H1 (cell line): ENCODE measurements around the gene ITGB7. TPM values are rescaled to one million over a fixed set of nuclear protein-coding genes. Genes with fewer than 3 reads are reported as not detected.

Source experiments
- CTCF ChIA-PET: fragments of 300-600 bp; sonication (Branson Sonifier 250); formaldehyde crosslinking; loops from one replicate; lab custom pipeline; 2021; ENCODE audit not compliant: partially characterized antibody; lab: Charles Lee
- POLR2A ChIA-PET: fragments of 300-600 bp; sonication (Branson Sonifier 250); formaldehyde crosslinking; loops from one replicate; lab custom pipeline; 2021; ENCODE audit warnings: inconsistent platforms; ENCODE audit not compliant: partially characterized antibody; lab: Charles Lee
- DNase-seq, 2 experiments: peaks; one replicate each; pipeline versions ENCODE4 v3.0.0 to v3.0.0-alpha.2; 2010 to 2022; ENCODE audit warnings: low spot score in 2 of 2, low read depth in 1 of 2, mixed read lengths in 1 of 2
- FAIRE-seq: peaks from 2 replicates; lab custom pipeline; 2011; peaks lifted over from hg19 to GRCh38; lab: Jason Lieb, UNC
- H2AFZ ChIP-seq: 2 replicates; pipeline ENCODE4 v1.8.1; 2012; ENCODE audit warnings: low read length, inconsistent platforms
- H2AK5ac ChIP-seq: 2 replicates; pipeline ENCODE4 v1.6.1; 2013; ENCODE audit warnings: low read depth, low read length
- H2BK120ac ChIP-seq: replicated peaks from 2 replicates; pipeline ENCODE3; 2013; ENCODE audit warnings: low read depth, low read length, inconsistent platforms
- H2BK12ac ChIP-seq: 2 replicates; pipeline ENCODE4 v1.6.1; 2013; ENCODE audit warnings: low read depth, low read length
- H2BK15ac ChIP-seq: 2 replicates; pipeline ENCODE4 v1.6.1; 2013; ENCODE audit warnings: low read length
- H2BK20ac ChIP-seq: 2 replicates; pipeline ENCODE4 v1.6.1; 2013; ENCODE audit warnings: low read length
- H2BK5ac ChIP-seq: 2 replicates; pipeline ENCODE4 v1.6.1; 2013; ENCODE audit warnings: low read depth, low read length
- H3K14ac ChIP-seq: 2 replicates; pipeline ENCODE4 v1.6.1; 2013; ENCODE audit warnings: inconsistent platforms; ENCODE audit not compliant: insufficient read length
- H3K18ac ChIP-seq: 2 replicates; pipeline ENCODE4 v1.6.1; 2013; ENCODE audit warnings: low read length; ENCODE audit errors: extremely low read depth
- H3K23ac ChIP-seq: 2 replicates; pipeline ENCODE4 v1.6.1; 2013; ENCODE audit warnings: inconsistent platforms; ENCODE audit not compliant: insufficient read length
- H3K23me2 ChIP-seq: 2 replicates; pipeline ENCODE4 v1.6.1; 2013; ENCODE audit warnings: low read depth, low read length
- H3K27ac ChIP-seq: 2 replicates; pipeline ENCODE4 v1.6.1; 2011; ENCODE audit warnings: low read depth, low read length, inconsistent platforms
- H3K27me3 ChIP-seq, 4 experiments: replicated peaks in 1 of 4; 1 replicate in 1 of 4; 2 replicates in 3 of 4; pipeline versions ENCODE4 v1.6.1 to v1.8.1; 2011 to 2013; ENCODE audit warnings: low read length in 3 of 4, mild to moderate bottlenecking in 3 of 4, inconsistent platforms in 2 of 4, mixed read lengths in 2 of 4, moderate library complexity in 1 of 4; ENCODE audit not compliant: control insufficient read depth in 3 of 4, insufficient read depth in 3 of 4; ENCODE audit errors: extremely low read depth in 1 of 4
- H3K36me3 ChIP-seq, 4 experiments: 2 replicates each; pipeline versions ENCODE4 v1.6.1 to v1.8.1; 2011 to 2013; ENCODE audit warnings: mild to moderate bottlenecking in 4 of 4, low read length in 3 of 4, moderate library complexity in 2 of 4, control low read depth in 1 of 4, inconsistent platforms in 1 of 4; ENCODE audit not compliant: insufficient read depth in 4 of 4, control insufficient read depth in 2 of 4
- H3K4ac ChIP-seq: replicated peaks from 2 replicates; pipeline ENCODE3; 2013; ENCODE audit warnings: low read length, low read depth, mixed read lengths, inconsistent platforms; ENCODE audit not compliant: insufficient read length
- H3K4me1 ChIP-seq, 4 experiments: replicated peaks in 1 of 4; 1 replicate in 1 of 4; 2 replicates in 3 of 4; pipeline versions ENCODE4 v1.6.1 to v1.8.1; 2011 to 2013; ENCODE audit warnings: low read length in 3 of 4, inconsistent platforms in 2 of 4, mixed read lengths in 1 of 4; ENCODE audit not compliant: insufficient read depth in 4 of 4, control insufficient read depth in 3 of 4
- H3K4me2 ChIP-seq, 2 experiments: 2 replicates each; pipeline versions ENCODE4 v1.6.1 to v1.8.1; 2011 to 2013; ENCODE audit warnings: low read depth in 2 of 2, low read length in 2 of 2, control low read depth in 1 of 2, inconsistent platforms in 1 of 2, mild to moderate bottlenecking in 1 of 2; ENCODE audit not compliant: insufficient read depth in 1 of 2
- H3K4me3 ChIP-seq, 4 experiments: fragments of 200-600, 300-600 bp in 1 of 4; sonication (generic), shearing (Covaris generic), sonication (Bioruptor Twin) in 1 of 4; 2 replicates each; pipeline versions ENCODE4 v1.5.1 to v1.8.1; 2011 to 2016; ENCODE audit warnings: low read length in 4 of 4, low read depth in 3 of 4, control low read depth in 2 of 4, inconsistent platforms in 2 of 4, mild to moderate bottlenecking in 2 of 4, mixed read lengths in 1 of 4, moderate library complexity in 1 of 4; ENCODE audit not compliant: insufficient read depth in 2 of 4; ENCODE audit errors: extremely low read depth in 1 of 4
- H3K56ac ChIP-seq: replicated peaks from 2 replicates; pipeline ENCODE3; 2013; ENCODE audit warnings: low read depth, mild to moderate bottlenecking, mixed read lengths, low read length, inconsistent platforms; ENCODE audit not compliant: insufficient read length
- H3K79me1 ChIP-seq: 2 replicates; pipeline ENCODE4 v1.6.1; 2013; ENCODE audit warnings: low read depth, low read length, control low read depth
- H3K79me2 ChIP-seq, 2 experiments: 2 replicates each; pipeline versions ENCODE4 v1.6.1 to v1.8.1; 2012 to 2013; ENCODE audit warnings: low read length in 2 of 2, mild to moderate bottlenecking in 2 of 2, inconsistent platforms in 1 of 2; ENCODE audit not compliant: insufficient read depth in 2 of 2, control insufficient read depth in 1 of 2
- H3K9ac ChIP-seq, 4 experiments: replicated peaks in 1 of 4; 1 replicate in 1 of 4; 2 replicates in 3 of 4; pipeline versions ENCODE4 v1.6.1 to v1.8.1; 2011 to 2013; ENCODE audit warnings: low read depth in 3 of 4, low read length in 3 of 4, control low read depth in 2 of 4, mild to moderate bottlenecking in 2 of 4, moderate library complexity in 2 of 4, inconsistent platforms in 1 of 4; ENCODE audit errors: extremely low read depth in 1 of 4
- H3K9me3 ChIP-seq, 2 experiments: 2 replicates each; pipeline versions ENCODE4 v1.6.1 to v1.8.1; 2012 to 2013; ENCODE audit warnings: mild to moderate bottlenecking in 2 of 2, moderate library complexity in 2 of 2, control low read depth in 1 of 2, inconsistent platforms in 1 of 2, low read depth in 1 of 2, low read length in 1 of 2, mixed read lengths in 1 of 2; ENCODE audit not compliant: insufficient read depth in 2 of 2
- H4K20me1 ChIP-seq, 2 experiments: replicated peaks in 1 of 2; 2 replicates each; pipeline versions ENCODE3 to v1.8.1; 2011 to 2013; ENCODE audit warnings: inconsistent platforms in 2 of 2, low read length in 2 of 2, mild to moderate bottlenecking in 1 of 2; ENCODE audit not compliant: insufficient read depth in 2 of 2, control insufficient read depth in 1 of 2
- H4K5ac ChIP-seq: 2 replicates; pipeline ENCODE4 v1.6.1; 2013; ENCODE audit warnings: low read length, low read depth, mixed read lengths, inconsistent platforms; ENCODE audit not compliant: insufficient read length
- H4K8ac ChIP-seq: 2 replicates; pipeline ENCODE4 v1.8.0; 2013; ENCODE audit warnings: mild to moderate bottlenecking, moderate library complexity, low read length, inconsistent platforms; ENCODE audit not compliant: insufficient read depth; ENCODE audit errors: extremely low read depth
- H4K91ac ChIP-seq: replicated peaks from 2 replicates; pipeline ENCODE3; 2013; ENCODE audit warnings: low read length, mixed read lengths, inconsistent platforms; ENCODE audit not compliant: insufficient read length
- ATF2 ChIP-seq: IDR thresholded peaks from 2 replicates; pipeline ENCODE4 v1.6.1; 2012; ENCODE audit warnings: low read length, inconsistent platforms
- ATF3 ChIP-seq: IDR thresholded peaks from 2 replicates; pipeline ENCODE4 v1.6.1; 2011; ENCODE audit warnings: low read depth, mild to moderate bottlenecking, low read length; ENCODE audit not compliant: insufficient read depth
- GTF2F1 ChIP-seq: IDR thresholded peaks from 2 replicates; pipeline ENCODE4 v1.6.1; 2012; ENCODE audit warnings: low read depth, low read length, improper control_type of control experiment, borderline replicate concordance
- NANOG ChIP-seq: IDR thresholded peaks from 2 replicates; pipeline ENCODE4 v1.6.1; 2011; ENCODE audit warnings: low read length, low read depth, mild to moderate bottlenecking, inconsistent platforms; ENCODE audit not compliant: insufficient read depth, poor library complexity, severe bottlenecking
- PHF8 ChIP-seq: fragments of 200-600 bp; sonication (generic); conservative IDR thresholded peaks from 2 replicates; pipeline ENCODE4 v1.7.1; 2012; ENCODE audit warnings: low read depth, mild to moderate bottlenecking, inconsistent platforms, low read length, moderate library complexity
- WGBS, 2 experiments: shearing (Covaris generic) in 1 of 2; methylation state at CpG; one replicate each; pipeline versions ENCODE4 v1.1.6 to v1.1.7; 2013 to 2015; ENCODE audit warnings: low lambda C conversion rate in 2 of 2, mixed read lengths in 2 of 2, inconsistent platforms in 1 of 2, low coverage in 1 of 2, missing lambda C conversion rate in 1 of 2; ENCODE audit not compliant: insufficient replicate concordance in 2 of 2, insufficient coverage in 1 of 2, insufficient read length in 1 of 2; ENCODE audit errors: extremely low coverage in 1 of 2, missing lambda C conversion rate in 1 of 2; 5-methylcytosine and 5-hydroxymethylcytosine counted together
- polyA plus RNA-seq, 7 experiments: library from polyadenylated mRNA; depleted of rRNA in 3 of 7; stranded (reverse) in 5 of 7; unstranded in 2 of 7; fragments of >200 nt in 5 of 7; fragments of 200-250 nt in 2 of 7; gene quantifications; 1 replicate in 5 of 7; 2 replicates in 1 of 7; 4 replicates in 1 of 7; pipeline versions ENCODE4 v1.2.1 to v1.2.3, GENCODE V29; 2011 to 2013; ENCODE audit warnings: missing spikeins in 2 of 7, mixed read lengths in 2 of 7
- total RNA-seq: library from RNA; stranded (reverse); fragmentation: NEBNext Ultra II Directional; extraction: Animal tissue kit (Norgen Biotek cat#: 25700); gene quantifications from 2 replicates; pipeline ENCODE4 v1.2.1, GENCODE V29; 2021
- TF ChIP-seq, protein P1 (sequence below), 3 experiments: IDR thresholded peaks; 1 replicate in 2 of 3; 2 replicates in 1 of 3; pipeline versions ENCODE4 v1.5.1 to v1.6.1; 2011; ENCODE audit warnings: low read length in 3 of 3, mild to moderate bottlenecking in 3 of 3, inconsistent platforms in 2 of 3, low read depth in 1 of 3, moderate library complexity in 1 of 3; ENCODE audit not compliant: insufficient read depth in 1 of 3; ENCODE audit errors: control extremely low read depth in 1 of 3

Gene ITGB7
- total and polyA plus RNA-seq, 2 of the 8 experiments (the other 6 are each of a cell fraction or from before 2014, with no cell fraction given) = 0.35 to 0.54 TPM

- Histone ChIP-seq H3K4ac (no peak overlapping the region), H2AK5ac (0 out of 2 replicates have a peak overlapping the region, but pooled peaks have one; percentile 33), H2AFZ (no peak overlapping the region), H2BK5ac (peak overlapping the region; percentile 12; the same call in 1 of the 2 replicates), H3K23ac (no peak overlapping the region), H3K4me3 (no peak overlapping the region), H3K14ac (no peak overlapping the region), H3K36me3 (peaks cover 16 to 30% (median 24%) of the 10 kb centered on the region in 4 experiments), H3K27ac (no peak overlapping the region), H2BK20ac (no peak overlapping the region), H3K9me3 (no peaks in the 10 kb centered on the region), H3K9ac (no peak overlapping the region), H3K4me1 (peaks cover 0 to 8% (median 2%) of the 10 kb centered on the region in 4 experiments; a peak in 4 of 7 replicates), H2BK12ac (no peak overlapping the region), H3K4me2 (no peak overlapping the region), H3K79me2 (no peaks in the 10 kb centered on the region), H3K27me3 (no peaks in the 10 kb centered on the region; a peak in 1 of 7 replicates), H4K20me1 (peaks cover 2 to 4% of the 10 kb centered on the region in 2 experiments), H3K18ac (no peak overlapping the region; the same call in 1 of the 2 replicates), H3K79me1 (no peaks in the 10 kb centered on the region), H2BK15ac (no peak overlapping the region), H3K23me2 (peaks cover 5% of the 10 kb centered on the region; the same call in 1 of the 2 replicates), H2BK120ac (no peak overlapping the region), H4K8ac (no peak overlapping the region), H4K5ac (no peak overlapping the region), H3K56ac (peak overlapping the region; percentile 53), H4K91ac (no peak overlapping the region)
- 89% methylated on average over 7 of the region's 7 CpGs; no CpG with 5 or more reads in 1 of the 2 experiments for WGBS, 2 experiments
- ChIA-PET POLR2A (interaction anchor here (0.6 to 2.3 kb wide), 14 partner anchors 9 to 259 kb away, joined by 3 to 9 read pairs (median 4); partner anchors contain the start of genes CSAD, ESPL1 and ZNF740), CTCF (interaction anchor here (1.3 to 22.3 kb wide), 9 partner anchors 10 to 81 kb away, joined by 3 to 654 read pairs (median 21); partner anchors contain the start of genes ESPL1, MYG1, PFDN5 and RARG)
- FAIRE-seq = no peak
- DNase-seq = no peak
- no peak for TF ChIP-seq PHF8
- no peak for TF ChIP-seq NANOG
- no peak for TF ChIP-seq ATF3
- TF ChIP-seq GTF2F1 = no peak
- TF ChIP-seq, protein P1, sequence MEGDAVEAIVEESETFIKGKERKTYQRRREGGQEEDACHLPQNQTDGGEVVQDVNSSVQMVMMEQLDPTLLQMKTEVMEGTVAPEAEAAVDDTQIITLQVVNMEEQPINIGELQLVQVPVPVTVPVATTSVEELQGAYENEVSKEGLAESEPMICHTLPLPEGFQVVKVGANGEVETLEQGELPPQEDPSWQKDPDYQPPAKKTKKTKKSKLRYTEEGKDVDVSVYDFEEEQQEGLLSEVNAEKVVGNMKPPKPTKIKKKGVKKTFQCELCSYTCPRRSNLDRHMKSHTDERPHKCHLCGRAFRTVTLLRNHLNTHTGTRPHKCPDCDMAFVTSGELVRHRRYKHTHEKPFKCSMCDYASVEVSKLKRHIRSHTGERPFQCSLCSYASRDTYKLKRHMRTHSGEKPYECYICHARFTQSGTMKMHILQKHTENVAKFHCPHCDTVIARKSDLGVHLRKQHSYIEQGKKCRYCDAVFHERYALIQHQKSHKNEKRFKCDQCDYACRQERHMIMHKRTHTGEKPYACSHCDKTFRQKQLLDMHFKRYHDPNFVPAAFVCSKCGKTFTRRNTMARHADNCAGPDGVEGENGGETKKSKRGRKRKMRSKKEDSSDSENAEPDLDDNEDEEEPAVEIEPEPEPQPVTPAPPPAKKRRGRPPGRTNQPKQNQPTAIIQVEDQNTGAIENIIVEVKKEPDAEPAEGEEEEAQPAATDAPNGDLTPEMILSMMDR (IDR thresholded peaks at IDR 0.05; ENCODE audit: control extremely low read depth in 1 of 3, insufficient read depth in 1 of 3, low read depth in 1 of 3, low read length in 3 of 3) = no peak
- no peak for TF ChIP-seq ATF2
Observed at GRCh38 chr12:53208877-53209463, 1.9 kb upstream of the ITGB7 start.
